HG02884 (cell line): Measurements from ENCODE around the gene PPP1R13L.
"Not testable (repeated sequence)": the region's sequence is repeated elsewhere in the genome, so short reads cannot be mapped to it uniquely, and the experiment has no call there.

Source experiments
- ATAC-seq: cut with Tn5 transposase; IDR thresholded peaks from one replicate; pipeline ENCODE4 v1.9.1; 2021; ENCODE audit warnings: mild to moderate bottlenecking, moderate library complexity; ENCODE audit not compliant: unreplicated experiment

The PPP1R13L gene

GRCh38 chr19:45408121-45408520 is 3.3 kb upstream of the PPP1R13L start:
- no peak for ATAC-seq

GRCh38 chr19:45407585-45407984 is 2.7 kb upstream of the PPP1R13L start:
- ATAC-seq = not testable (repeated sequence)

GRCh38 chr19:45407091-45407375 is 2.2 kb upstream of the PPP1R13L start:
- no peak for ATAC-seq

DNA sequence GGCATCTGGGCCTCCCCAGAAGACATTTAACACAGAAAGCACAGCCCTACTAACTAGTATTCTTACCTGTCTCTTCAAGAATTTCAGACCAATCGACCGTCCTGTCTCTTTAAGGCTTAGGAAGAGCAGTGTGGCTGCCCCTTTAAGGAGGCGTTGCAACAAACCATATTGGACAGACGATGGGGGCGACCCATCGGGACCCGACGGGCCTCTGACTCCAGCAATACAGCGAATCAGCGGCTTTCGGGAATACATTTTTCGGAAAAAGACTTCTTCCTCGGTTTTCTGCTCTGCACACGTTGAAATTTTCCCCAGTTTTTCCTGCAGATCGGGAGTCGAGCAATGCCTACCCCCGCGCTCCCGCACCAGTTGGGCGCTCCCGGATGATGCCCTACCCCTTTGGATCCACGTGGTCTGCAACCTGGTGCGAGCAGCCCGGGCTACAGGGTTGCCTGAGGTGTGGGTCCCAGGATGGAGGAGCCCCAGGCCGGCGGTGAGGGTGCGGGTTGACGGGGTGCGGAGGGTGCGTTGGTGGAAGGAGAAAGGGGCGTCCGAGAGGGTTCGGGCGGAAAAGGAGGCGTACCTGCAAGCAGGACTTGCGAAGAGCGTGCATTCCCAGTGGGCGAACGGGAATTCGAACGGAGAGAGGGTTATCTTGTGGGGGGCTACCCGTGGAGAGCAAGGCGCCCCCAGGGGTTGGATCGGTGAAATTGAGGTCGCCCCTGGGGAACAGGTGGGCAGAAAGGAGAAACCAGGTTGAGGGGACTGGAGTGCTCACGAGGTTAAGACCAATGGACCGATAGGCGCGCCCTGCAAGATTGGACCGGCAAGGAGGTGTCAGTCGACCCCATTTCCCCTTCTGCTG is 1.6 kb upstream of the PPP1R13L start, which contains the start of gene POLR1G:
POLR1G (plus strand) TSS at position 419 of the 865 bp plus-strand sequence; CDS start at position 472, 53 bp downstream.
- peak; percentile 59 for ATAC-seq

DNA sequence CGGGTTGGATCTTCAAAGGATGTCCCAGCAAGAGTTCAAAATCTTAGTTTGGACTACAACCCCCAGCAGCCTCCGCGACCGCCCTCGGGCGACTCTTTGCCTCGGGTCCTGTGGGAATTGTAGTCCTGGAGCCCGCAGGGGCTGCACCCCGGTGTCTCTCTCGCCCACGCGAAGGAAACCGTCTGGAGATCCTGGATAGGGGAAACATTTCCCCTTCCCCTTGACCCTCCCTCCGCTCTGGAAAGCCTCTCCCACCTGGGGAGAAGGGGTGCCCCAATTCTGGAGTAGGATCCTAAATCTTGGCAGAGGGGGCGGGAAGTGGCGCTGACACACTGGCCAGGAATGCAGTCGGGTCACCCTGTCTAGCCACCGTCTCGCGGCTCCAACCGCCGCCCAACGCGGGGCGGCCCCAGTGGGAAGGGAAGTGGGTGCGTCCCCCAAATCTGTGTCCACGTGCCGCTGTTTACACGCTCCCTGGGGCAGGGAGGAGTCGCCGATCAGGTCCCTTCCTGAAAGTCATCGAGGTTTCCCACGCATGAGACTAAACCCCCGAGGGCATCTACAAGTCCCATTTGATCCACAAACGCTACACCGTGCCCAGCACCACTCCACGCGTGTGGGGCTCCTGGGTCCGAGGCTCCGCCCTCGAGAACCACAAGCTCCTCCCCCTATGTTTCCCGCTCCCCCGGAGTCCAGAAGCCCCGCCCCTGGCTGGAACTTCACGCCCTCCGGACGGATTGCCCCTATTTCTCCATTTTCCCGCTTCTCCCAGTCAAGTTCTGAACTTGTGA is 761 bp upstream of the PPP1R13L start:
- ATAC-seq = peak; percentile 40

GRCh38 chr19:45403781-45404556 is 900 bp downstream of the PPP1R13L start:
- no peak for ATAC-seq

GRCh38 chr19:45403272-45403671 is 1.6 kb downstream of the PPP1R13L start:
- no peak for ATAC-seq

DNA sequence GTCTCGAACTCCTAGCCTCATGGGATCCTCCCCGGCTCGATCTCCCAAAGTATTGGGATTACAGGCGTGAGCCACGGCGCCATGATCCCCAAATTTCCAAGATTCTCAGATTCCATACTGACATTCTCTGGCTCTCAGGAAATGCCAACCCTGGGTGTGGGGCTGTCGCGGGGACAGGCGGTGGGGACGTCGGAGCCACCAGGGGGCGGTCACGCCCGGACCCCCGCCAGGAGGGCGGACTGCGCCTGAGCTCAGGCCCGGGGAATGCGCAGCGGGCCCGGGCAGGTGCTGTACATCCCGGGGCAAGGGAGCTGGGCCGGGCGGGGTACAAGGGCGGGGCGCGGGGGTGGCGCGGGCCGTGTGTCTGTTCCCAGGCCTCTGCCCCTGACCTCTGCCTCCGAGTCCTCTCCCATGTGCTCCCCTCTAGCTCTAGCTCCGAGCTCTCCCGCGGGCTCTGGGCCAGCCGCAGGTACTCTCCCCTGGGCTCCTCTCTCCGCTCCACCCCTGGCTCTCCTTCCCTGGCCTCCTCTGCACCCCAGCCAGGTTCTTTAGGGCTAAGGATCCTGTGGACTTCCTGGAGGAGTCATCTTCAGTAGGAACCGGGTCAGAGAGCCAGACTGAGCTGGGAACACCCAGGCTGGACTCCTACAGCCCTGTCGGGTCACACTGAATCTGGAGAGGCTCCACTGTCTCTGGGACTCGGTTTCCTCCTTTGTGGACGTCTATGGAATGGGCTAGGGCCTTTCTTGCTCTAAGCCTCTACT is 2.4 kb downstream of the PPP1R13L start:
- ATAC-seq = no peak

GRCh38 chr19:45401815-45402214 is 3.1 kb downstream of the PPP1R13L start:
- ATAC-seq = no peak

- ATAC-seq = no peak
Measured at GRCh38 chr19:45400192-45400591, 4.7 kb downstream of the PPP1R13L start.

DNA sequence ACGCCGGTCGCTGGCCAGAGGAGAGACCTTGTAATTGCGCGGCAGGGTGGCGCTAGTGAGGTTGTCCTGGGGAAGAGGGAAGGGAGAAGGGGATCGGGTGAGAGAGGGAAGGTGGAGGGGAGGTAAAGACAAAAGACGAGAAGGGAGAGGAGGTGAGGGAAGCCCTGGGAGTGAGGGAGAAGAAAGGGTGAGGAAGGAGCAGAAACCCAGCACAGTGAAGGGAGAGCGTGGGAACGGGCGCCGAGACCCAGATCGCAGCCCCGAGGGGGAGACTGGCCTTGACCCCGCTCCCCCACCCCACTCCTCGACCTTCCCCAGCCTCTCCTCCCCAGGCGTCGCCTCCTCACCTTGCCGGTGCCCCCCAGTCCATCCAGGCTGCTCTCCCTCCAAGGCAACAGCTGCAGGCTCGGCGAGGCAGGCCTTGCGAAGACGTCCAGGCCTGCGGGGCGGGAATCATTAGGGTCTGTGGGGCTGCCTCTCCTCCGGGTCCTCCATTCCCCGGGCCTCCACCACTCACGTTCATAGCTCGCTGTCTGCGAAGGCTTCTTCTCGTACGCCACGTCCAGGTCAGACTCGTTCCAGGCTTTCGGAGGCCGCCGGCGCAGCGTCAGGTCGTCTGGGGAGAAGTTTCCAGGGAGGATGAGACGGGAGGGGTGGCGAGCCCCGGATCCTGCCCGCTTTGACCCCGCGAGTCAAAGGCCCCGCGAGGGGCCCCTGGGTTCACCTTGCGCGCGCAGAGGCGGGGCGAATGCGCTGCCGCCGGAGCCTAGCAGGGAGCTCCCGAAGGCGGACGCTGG is 8.8 kb downstream of the PPP1R13L start:
- no peak for ATAC-seq

DNA sequence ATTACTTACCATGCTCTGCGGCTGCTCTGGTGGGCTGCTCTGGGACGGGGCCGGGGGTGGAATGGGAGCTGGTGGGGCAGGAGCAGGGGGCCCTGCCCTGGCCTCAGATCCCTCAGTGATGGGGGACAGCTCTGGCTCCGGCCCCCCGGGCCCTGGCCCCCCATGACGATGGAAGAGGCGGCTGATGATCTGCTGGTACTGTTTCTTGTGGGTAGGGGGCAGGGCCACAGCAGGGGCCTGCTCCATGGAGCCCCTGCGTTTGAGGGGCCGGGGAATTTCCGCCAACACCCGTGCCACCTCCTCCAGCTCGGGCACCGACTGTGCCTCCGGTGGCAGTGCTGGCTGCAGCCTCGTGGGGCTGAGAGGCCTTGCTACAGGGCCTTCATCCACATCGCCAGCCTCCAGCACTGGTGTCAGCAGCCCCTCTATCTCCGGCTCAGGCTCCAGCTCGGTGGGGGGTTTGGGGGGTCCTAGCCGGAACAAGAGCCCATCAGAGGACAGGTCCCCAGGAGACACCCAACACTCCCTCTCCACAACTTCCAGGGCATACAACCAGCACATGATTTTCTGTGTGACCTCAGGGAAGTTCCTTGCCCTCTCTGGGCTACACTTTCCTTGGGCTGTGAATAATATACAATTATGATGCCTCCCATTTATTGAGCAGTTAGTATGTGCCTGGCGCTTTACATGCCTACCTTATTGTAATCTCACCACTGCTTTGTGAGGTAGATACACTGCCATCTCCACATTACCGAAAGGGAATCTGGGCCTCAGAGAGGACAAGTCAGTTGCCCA is 12.8 kb downstream of the PPP1R13L start:
- no peak for ATAC-seq

DNA sequence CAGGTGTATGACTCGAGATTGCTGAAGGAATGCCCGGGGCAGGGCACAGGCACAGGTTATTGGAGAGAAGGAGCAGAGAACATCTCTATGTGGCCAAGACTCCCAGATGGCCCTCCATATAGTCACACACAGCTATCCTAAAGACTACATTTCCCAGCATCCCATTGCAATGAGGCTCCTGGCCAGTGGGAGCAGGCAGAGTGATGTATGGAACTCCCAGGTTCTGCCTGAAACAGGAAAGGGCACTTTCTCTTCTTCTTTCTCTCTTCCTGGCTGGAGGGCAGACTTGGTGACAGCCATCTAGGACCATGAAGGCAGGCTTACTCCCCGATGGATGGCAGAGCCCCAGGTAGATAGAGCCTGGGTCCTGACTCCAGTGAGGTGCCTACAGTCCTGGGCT is 13.5 kb downstream of the PPP1R13L start:
- ATAC-seq = no peak

GRCh38 chr19:45385392-45386221 is 19.3 kb downstream of the PPP1R13L start:
- no peak for ATAC-seq

DNA sequence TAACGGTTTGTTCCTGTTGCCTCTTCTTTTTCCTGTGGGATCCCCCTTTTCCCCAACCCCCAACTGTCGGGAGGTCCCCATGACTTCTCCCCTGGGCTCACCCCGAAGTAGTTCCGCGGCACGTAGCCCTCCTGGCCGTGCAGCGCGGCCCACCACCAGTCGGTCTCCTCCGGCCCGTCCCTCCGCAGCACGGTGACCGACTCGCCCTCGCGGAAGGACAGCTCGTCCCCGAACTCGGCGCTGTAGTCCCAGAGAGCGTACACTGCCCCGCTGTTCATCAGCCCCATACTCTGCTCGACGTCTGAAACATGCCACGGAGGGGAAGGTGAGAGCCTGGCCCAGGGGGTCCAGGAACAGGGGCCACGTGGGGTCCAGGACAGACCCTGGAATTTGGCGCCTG is 22.4 kb downstream of the PPP1R13L start:
- no peak for ATAC-seq

DNA sequence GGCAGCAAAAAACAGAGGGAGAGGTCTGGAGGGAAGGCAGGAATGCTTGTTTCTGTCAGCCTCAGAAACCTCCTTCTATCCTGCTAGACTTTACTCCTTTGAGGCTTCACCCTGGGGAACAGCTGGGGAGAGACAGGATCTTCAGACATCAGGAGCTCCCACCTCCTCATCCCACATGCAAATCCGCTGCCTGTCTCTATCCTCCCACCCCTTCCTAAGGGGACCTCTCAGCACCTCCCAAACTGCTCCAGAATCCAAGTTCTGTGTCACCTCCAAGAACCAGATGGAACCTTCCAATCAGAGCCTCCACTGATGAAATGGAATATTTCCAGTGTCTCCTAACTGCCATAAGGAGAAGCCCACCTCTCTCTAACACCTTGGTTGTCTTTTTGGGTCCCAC is 24.8 kb downstream of the PPP1R13L start:
- ATAC-seq = no peak

GRCh38 chr19:45376045-45376724 is 28.7 kb downstream of the PPP1R13L start:
- ATAC-seq = no peak
